ENCODE data around the gene PHACTR3. TPM values are rescaled to one million over a fixed set of nuclear protein-coding genes. Genes with fewer than 3 reads are reported as not detected.

The PHACTR3 gene
- polyA plus RNA-seq, 2 of the 4 experiments (the other 2 are of a cell fraction), result not detected

DNA sequence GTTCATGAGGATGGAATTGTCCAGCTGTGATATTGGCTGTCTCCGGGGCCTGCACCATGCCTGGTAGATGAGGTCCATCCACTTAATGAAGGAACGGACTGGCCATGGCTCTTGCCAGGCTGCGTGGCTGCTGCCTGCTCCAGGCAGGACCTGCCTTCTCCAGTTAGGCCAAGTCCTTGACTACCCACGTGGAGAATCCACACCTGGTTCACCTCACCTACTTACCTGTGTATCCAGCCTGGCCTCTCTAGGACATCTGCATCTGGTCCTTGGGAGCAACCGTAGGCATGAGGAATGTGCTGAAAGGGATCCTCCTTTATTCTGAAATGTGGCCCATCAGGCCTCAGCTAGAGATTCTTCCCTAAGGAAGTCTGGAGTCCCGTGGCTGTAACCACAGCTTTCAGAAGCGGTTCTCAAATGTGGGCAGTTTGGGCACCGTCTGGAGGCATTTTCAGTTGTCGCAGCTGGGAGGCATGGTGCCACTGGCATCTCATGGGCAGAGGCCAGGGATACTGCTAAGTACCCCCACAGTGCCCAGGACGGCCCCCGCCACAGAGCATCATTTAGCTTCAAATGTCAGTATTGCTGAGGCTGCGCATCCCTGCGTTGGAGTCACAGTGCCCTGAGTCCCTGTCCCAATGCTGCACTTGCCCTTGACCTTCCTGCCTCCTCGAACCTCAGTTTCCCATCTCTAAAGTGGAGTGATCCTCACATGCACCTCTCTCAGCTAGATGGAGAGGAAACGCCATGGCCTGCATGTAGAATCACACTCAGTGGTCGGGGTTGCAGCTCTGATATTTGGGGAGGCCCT lies 67.5 kb downstream of the PHACTR3 start:
- CTCF ChIA-PET, result interaction anchor here (0.6 to 1.5 kb wide), 3 partner anchors 79 to 143 kb away, joined by 3 to 4 read pairs (median 3); no protein-coding TSS in a partner anchor
- Histone ChIP-seq H3K9me3 (no peaks in the 10 kb centered on the region), H3K4me1 (no peaks in the 10 kb centered on the region), H3K27ac (no peak overlapping the region), H3K4me3 (no peak overlapping the region), H3K4me2 (no peak overlapping the region)
- ATAC-seq (no peak), DNase-seq (ENCODE audit: low read depth in 1 of 2, low spot score in 1 of 2) (no peak), FAIRE-seq (no peak)
- POLR2A ChIA-PET, result no interaction called here
- TF ChIP-seq ZSCAN20 (CRISPR knock-in tag; IDR thresholded peaks at IDR 0.05) (no peak), RARB (CRISPR knock-in tag; IDR thresholded peaks at IDR 0.05) (no peak)
- TF ChIP-seq, protein P1, sequence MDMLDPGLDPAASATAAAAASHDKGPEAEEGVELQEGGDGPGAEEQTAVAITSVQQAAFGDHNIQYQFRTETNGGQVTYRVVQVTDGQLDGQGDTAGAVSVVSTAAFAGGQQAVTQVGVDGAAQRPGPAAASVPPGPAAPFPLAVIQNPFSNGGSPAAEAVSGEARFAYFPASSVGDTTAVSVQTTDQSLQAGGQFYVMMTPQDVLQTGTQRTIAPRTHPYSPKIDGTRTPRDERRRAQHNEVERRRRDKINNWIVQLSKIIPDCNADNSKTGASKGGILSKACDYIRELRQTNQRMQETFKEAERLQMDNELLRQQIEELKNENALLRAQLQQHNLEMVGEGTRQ (IDR thresholded peaks at IDR 0.05), result no peak
- 34% methylated on average over 12 of the region's 16 CpGs for WGBS (ENCODE audit: missing lambda C conversion rate)

DNA sequence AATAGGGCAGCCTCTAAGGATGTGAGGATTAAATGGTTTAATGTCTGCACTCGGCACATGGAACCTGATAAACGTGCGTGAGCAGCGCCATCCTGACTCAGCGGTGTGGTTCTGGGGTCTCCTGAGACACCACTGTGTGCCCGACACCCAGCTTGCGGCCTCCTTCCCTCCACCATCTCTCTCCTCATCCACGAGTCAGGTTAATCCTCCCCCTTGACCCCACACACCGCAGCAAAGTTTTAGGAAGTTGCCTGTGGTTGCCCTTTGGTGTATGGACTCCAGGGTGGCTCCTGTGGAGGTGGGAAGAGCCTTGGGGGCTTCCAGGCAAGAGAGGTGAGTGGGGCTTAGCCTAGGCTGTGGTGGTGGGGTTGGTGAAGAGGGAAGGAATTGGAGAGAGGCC lies 68.2 kb downstream of the PHACTR3 start:
- Histone ChIP-seq H3K4me2 (no peak overlapping the region), H3K9me3 (no peaks in the 10 kb centered on the region), H3K4me3 (no peak overlapping the region), H3K4me1 (no peaks in the 10 kb centered on the region), H3K27ac (no peak overlapping the region)
- ChIA-PET POLR2A (no interaction called here), CTCF (interaction anchor here (1.0 to 1.5 kb wide), 2 partner anchors 78 to 101 kb away, joined by 3 to 4 read pairs; no protein-coding TSS in a partner anchor)
- 23% methylated on average over 9 of the region's 9 CpGs for whole genome bisulfite sequencing (ENCODE audit: missing lambda C conversion rate)
- TF ChIP-seq POLR2A (IDR thresholded peaks at IDR 0.05; ENCODE audit: low read length) (no peak), RFX5 (IDR thresholded peaks at IDR 0.05) (no peak), ZFP36 (IDR thresholded peaks at IDR 0.05; ENCODE audit: borderline replicate concordance, partially characterized antibody) (no peak), CBX8 (IDR thresholded peaks at IDR 0.05) (no peak), BHLHE40 (IDR thresholded peaks at IDR 0.05; ENCODE audit: low read depth, low read length) (no peak), MAZ (IDR thresholded peaks at IDR 0.05; ENCODE audit: borderline replicate concordance, low read depth, low read length) (no peak), RNF2 (IDR thresholded peaks at IDR 0.05; ENCODE audit: borderline replicate concordance, low read depth) (no peak), SREBF2 (IDR thresholded peaks at IDR 0.05) (no peak), ESRRA (IDR thresholded peaks at IDR 0.05; ENCODE audit: borderline replicate concordance, low read length) (no peak), FOSB (CRISPR knock-in tag; IDR thresholded peaks at IDR 0.05) (no peak), CEBPB (IDR thresholded peaks at IDR 0.05) (no peak), EP300 (IDR thresholded peaks at IDR 0.05) (no peak)
- TF ChIP-seq, protein P2, sequence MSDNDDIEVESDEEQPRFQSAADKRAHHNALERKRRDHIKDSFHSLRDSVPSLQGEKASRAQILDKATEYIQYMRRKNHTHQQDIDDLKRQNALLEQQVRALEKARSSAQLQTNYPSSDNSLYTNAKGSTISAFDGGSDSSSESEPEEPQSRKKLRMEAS (IDR thresholded peaks at IDR 0.05), result no peak
- TF ChIP-seq, protein P3, sequence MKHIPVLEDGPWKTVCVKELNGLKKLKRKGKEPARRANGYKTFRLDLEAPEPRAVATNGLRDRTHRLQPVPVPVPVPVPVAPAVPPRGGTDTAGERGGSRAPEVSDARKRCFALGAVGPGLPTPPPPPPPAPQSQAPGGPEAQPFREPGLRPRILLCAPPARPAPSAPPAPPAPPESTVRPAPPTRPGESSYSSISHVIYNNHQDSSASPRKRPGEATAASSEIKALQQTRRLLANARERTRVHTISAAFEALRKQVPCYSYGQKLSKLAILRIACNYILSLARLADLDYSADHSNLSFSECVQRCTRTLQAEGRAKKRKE (CRISPR knock-in tag; IDR thresholded peaks at IDR 0.05; ENCODE audit: low read depth), result no peak
- no peak for DNase-seq (ENCODE audit: low read depth in 1 of 2, low spot score in 1 of 2)
- ATAC-seq, result no peak
- FAIRE-seq, result no peak

DNA sequence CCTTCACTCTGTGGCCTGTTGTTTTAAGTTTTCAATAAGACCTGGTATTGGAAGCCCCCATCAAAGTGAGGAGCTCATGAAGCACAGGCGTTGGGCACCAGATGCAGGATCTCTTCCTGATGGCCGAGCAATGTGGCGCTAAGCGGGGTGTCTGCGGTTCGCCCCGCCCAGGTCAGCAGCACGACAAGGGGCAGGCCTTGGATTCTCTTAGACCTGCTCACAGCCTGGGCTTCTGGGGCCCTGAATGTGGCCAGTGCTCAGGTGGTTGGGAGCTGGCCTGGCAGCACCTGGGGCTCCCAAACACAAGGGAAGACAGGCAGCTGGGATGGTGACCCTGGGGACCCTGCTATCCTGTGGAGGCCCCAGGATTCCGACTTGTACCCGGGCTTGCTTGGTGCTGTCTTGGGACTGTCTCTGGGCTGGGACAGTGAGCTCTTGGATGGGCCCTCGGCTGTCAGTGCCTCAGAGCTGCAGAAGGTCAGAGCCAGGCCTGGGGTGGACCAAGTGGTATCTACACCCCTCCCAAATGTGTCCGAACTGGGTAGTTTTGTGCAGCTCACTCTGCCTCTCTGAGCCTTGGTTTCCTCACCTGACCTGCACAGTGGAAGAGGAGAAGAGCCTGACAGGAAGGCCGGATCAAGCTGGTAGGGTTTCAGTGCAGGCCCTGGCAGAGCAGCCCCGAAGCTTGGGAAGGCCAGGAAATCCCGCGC lies 69.1 kb downstream of the PHACTR3 start:
- WGBS (ENCODE audit: missing lambda C conversion rate), result 58% methylated on average over 13 of the region's 16 CpGs
- H3K27ac ChIP-seq, result no peak overlapping the region
- no peaks in the 10 kb centered on the region for H3K9me3 ChIP-seq
- ATAC-seq, result peak in 1 of 2 experiments; percentile 23; a peak in 1 of 6 replicates
- FAIRE-seq, result no peak
- H3K4me2 ChIP-seq, result no peak overlapping the region
- ChIA-PET POLR2A (no interaction called here), CTCF (no interaction called here)
- H3K4me1 ChIP-seq, result no peaks in the 10 kb centered on the region
- no peak for TF ChIP-seq MAZ (IDR thresholded peaks at IDR 0.05; ENCODE audit: borderline replicate concordance, low read depth, low read length)
- no peak for TF ChIP-seq CHD2 (IDR thresholded peaks at IDR 0.05; ENCODE audit: low read length, partially characterized antibody)
- TF ChIP-seq BHLHE40 (IDR thresholded peaks at IDR 0.05; ENCODE audit: low read depth, low read length), result no peak
- TF ChIP-seq SMC3 (IDR thresholded peaks at IDR 0.05), result no peak
- TF ChIP-seq RAD21 (conservative IDR thresholded peaks at IDR 0.05 in 1 of 2, IDR thresholded peaks at IDR 0.05 in 1 of 2), result no peak
- TF ChIP-seq CHD4 (IDR thresholded peaks at IDR 0.05; ENCODE audit: borderline replicate concordance), result no peak
- TF ChIP-seq POLR2A (IDR thresholded peaks at IDR 0.05; ENCODE audit: low read length), result no peak
- no peak for TF ChIP-seq RNF2 (IDR thresholded peaks at IDR 0.05; ENCODE audit: borderline replicate concordance, low read depth)
- TF ChIP-seq EP300 (IDR thresholded peaks at IDR 0.05), result no peak
- TF ChIP-seq CBX2 (IDR thresholded peaks at IDR 0.05; ENCODE audit: borderline replicate concordance, low read depth), result no peak
- no peak for TF ChIP-seq TFCP2L1 (CRISPR knock-in tag; IDR thresholded peaks at IDR 0.05)
- no peak for TF ChIP-seq NFE2L2 (conservative IDR thresholded peaks at IDR 0.05; ENCODE audit: low read length)
- no peak for TF ChIP-seq RARB (CRISPR knock-in tag; IDR thresholded peaks at IDR 0.05)
- no peak for TF ChIP-seq CBX8 (IDR thresholded peaks at IDR 0.05)
- TF ChIP-seq, protein P4, sequence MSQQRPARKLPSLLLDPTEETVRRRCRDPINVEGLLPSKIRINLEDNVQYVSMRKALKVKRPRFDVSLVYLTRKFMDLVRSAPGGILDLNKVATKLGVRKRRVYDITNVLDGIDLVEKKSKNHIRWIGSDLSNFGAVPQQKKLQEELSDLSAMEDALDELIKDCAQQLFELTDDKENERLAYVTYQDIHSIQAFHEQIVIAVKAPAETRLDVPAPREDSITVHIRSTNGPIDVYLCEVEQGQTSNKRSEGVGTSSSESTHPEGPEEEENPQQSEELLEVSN (IDR thresholded peaks at IDR 0.05; ENCODE audit: borderline replicate concordance, low read depth), result no peak
- TF ChIP-seq, protein P1 (IDR thresholded peaks at IDR 0.05), result no peak
- no peak for DNase-seq (ENCODE audit: low read depth in 1 of 2, low spot score in 1 of 2)
- H3K4me3 ChIP-seq, result no peak overlapping the region

All from A549 (cell line).